Keratinocyte (primary cell): ENCODE data around the gene MLLT10. TPM values are rescaled to one million over a fixed set of nuclear protein-coding genes. Genes with fewer than 3 reads are reported as not detected.

Experiments used
- DNase-seq: peaks from one replicate; pipeline ENCODE4 v3.0.0-alpha.2; 2011; ENCODE audit warnings: low read depth, missing footprints, low spot score
- FAIRE-seq: peaks from 2 replicates; lab custom pipeline; 2011; peaks lifted over from hg19 to GRCh38; lab: Jason Lieb, UNC
- H2AFZ ChIP-seq: 2 replicates; pipeline ENCODE4 v1.6.0; 2012; ENCODE audit warnings: low read length, control low read depth, inconsistent platforms; ENCODE audit not compliant: control insufficient read depth
- H3K27ac ChIP-seq: 2 replicates; pipeline ENCODE4 v1.5.1; 2011; ENCODE audit warnings: low read length; ENCODE audit not compliant: control insufficient read depth, insufficient read depth
- H3K27me3 ChIP-seq: 3 replicates; pipeline ENCODE4 v1.6.0; 2011; ENCODE audit warnings: low read length; ENCODE audit not compliant: control insufficient read depth, insufficient read depth; ENCODE audit errors: extremely low read depth
- H3K36me3 ChIP-seq, 2 experiments: 2 replicates in 1 of 2; 3 replicates in 1 of 2; pipeline ENCODE4 v1.5.1; 2011; ENCODE audit warnings: low read length in 2 of 2, mild to moderate bottlenecking in 1 of 2; ENCODE audit not compliant: control insufficient read depth in 2 of 2, insufficient read depth in 2 of 2; ENCODE audit errors: extremely low read depth in 1 of 2
- H3K4me1 ChIP-seq: 3 replicates; pipeline ENCODE4 v1.5.1; 2011; ENCODE audit warnings: low read length; ENCODE audit not compliant: control insufficient read depth, insufficient read depth; ENCODE audit errors: extremely low read depth
- H3K4me2 ChIP-seq: 3 replicates; pipeline ENCODE4 v1.6.0; 2011; ENCODE audit warnings: low read depth, low read length; ENCODE audit not compliant: control insufficient read depth, insufficient read depth; ENCODE audit errors: extremely low read depth
- H3K4me3 ChIP-seq, 3 experiments: fragments of 200-600 bp in 1 of 3; sonication (generic) in 1 of 3; 2 replicates in 2 of 3; 3 replicates in 1 of 3; pipeline ENCODE4 v1.5.1; 2011 to 2016; ENCODE audit warnings: low read length in 3 of 3, mild to moderate bottlenecking in 3 of 3, control low read depth in 2 of 3, inconsistent platforms in 1 of 3, low read depth in 1 of 3, mixed read lengths in 1 of 3, mixed run types in 1 of 3, moderate library complexity in 1 of 3; ENCODE audit not compliant: control insufficient read depth in 2 of 3, insufficient read depth in 2 of 3; ENCODE audit errors: extremely low read depth in 1 of 3
- H3K79me2 ChIP-seq: 2 replicates; pipeline ENCODE4 v1.6.0; 2012; ENCODE audit warnings: low read length; ENCODE audit not compliant: control insufficient read depth, insufficient read depth
- H3K9ac ChIP-seq: 3 replicates; pipeline ENCODE4 v1.6.0; 2011; ENCODE audit warnings: low read length; ENCODE audit not compliant: control insufficient read depth, insufficient read depth; ENCODE audit errors: extremely low read depth
- H3K9me1 ChIP-seq: 3 replicates; pipeline ENCODE4 v1.6.0; 2011; ENCODE audit warnings: low read length; ENCODE audit not compliant: control insufficient read depth, insufficient read depth; ENCODE audit errors: extremely low read depth
- H3K9me3 ChIP-seq: 2 replicates; pipeline ENCODE4 v1.5.1; 2012; ENCODE audit warnings: low read depth, low read length; ENCODE audit not compliant: control insufficient read depth
- H4K20me1 ChIP-seq: 3 replicates; pipeline ENCODE4 v1.6.0; 2011; ENCODE audit warnings: low read length; ENCODE audit not compliant: control insufficient read depth, insufficient read depth; ENCODE audit errors: extremely low read depth
- CTCF ChIP-seq, 3 experiments: IDR thresholded peaks in 1 of 3; conservative IDR thresholded peaks in 1 of 3; optimal IDR thresholded peaks in 1 of 3; 2 replicates in 2 of 3; 3 replicates in 1 of 3; pipeline versions ENCODE3 to v1.5.1; 2011; ENCODE audit warnings: low read length in 3 of 3, mild to moderate bottlenecking in 3 of 3, moderate library complexity in 2 of 3, control low read depth in 1 of 3, inconsistent platforms in 1 of 3; ENCODE audit not compliant: insufficient read depth in 2 of 3; ENCODE audit errors: extremely low read depth in 1 of 3
- EZH2 ChIP-seq: IDR thresholded peaks from one replicate; pipeline ENCODE4 v1.6.1; 2012; ENCODE audit warnings: inconsistent platforms, mild to moderate bottlenecking, low read length, moderate library complexity
- dilution Hi-C: fragments of 300-500 bp; cut with MboI; formaldehyde crosslinking; loops from one replicate; pipeline ENCODE4 v1.7.0; 2020; ENCODE audit warnings: low sequenced_read_pairs; ENCODE audit not compliant: extremely low pct_ligation_motif_present
- polyA plus RNA-seq, 5 experiments: library from polyadenylated mRNA; depleted of rRNA in 3 of 5; stranded (reverse) in 3 of 5; stranded (forward) in 1 of 5; unstranded in 1 of 5; fragments of >200 nt; gene quantifications; 1 replicate in 1 of 5; 2 replicates in 3 of 5; 3 replicates in 1 of 5; pipeline versions ENCODE4 v1.2.1 to v1.2.3, GENCODE V29; 2011 to 2012; ENCODE audit warnings: missing spikeins in 2 of 5, low read depth in 1 of 5, low replicate concordance in 1 of 5

MLLT10 gene
- polyA plus RNA-seq, 1 donor (not counting 4 experiments of a cell fraction or from before 2014, with no cell fraction given) = 40.2 TPM

DNA sequence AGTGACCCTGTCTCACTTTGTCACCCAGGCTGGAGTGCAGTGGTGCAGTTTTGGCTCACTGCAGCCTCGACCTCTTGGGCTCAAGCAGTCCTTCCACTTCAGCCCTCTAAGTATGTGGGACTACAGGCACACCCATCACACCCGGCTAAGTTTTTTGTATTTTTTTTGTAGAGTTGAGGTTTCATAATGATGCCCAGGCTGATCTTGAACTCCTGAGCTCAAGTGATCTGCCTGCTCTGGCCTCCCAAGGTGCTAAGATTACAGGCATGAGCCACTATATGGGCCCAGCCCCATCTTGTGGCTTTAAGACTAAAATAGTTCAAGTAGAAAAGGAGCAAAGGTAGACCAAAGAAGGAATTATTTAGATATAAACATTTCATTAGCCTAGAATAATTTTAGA is 65.5 kb downstream of the MLLT10 start:
- no peak for DNase-seq
- dilution Hi-C loops = no loop called here
- no peaks in the 10 kb centered on the region for H3K27me3 ChIP-seq

GRCh38 chr10:21600804-21601433 is 66.9 kb downstream of the MLLT10 start:
- DNase-seq = peak; percentile 11
- H3K79me2 ChIP-seq = peaks cover 53% of the 10 kb centered on the region

More for the DNA sequence above, 65.5 kb downstream of the MLLT10 start:
- no peak for TF ChIP-seq EZH2
- TF ChIP-seq CTCF (optimal IDR thresholded peaks at IDR 0.05 in 1 of 3, IDR thresholded peaks at IDR 0.05 in 1 of 3, conservative IDR thresholded peaks at IDR 0.05 in 1 of 3; ENCODE audit: extremely low read depth in 1 of 3, insufficient read depth in 2 of 3, low read length in 3 of 3) = no peak
- no peak for FAIRE-seq
- Histone ChIP-seq H3K27ac (no peak overlapping the region), H3K36me3 (no peaks in the 10 kb centered on the region), H2AFZ (no peak overlapping the region), H4K20me1 (no peaks in the 10 kb centered on the region), H3K4me2 (no peak overlapping the region), H3K79me2 (peaks cover 53% of the 10 kb centered on the region), H3K9me1 (peaks cover 2% of the 10 kb centered on the region), H3K9ac (no peak overlapping the region), H3K4me3 (no peak overlapping the region), H3K4me1 (peaks cover 4% of the 10 kb centered on the region), H3K9me3 (no peaks in the 10 kb centered on the region)

More at GRCh38 chr10:21600804-21601433, 66.9 kb downstream of the MLLT10 start:
- Histone ChIP-seq H2AFZ (no peak overlapping the region), H4K20me1 (no peaks in the 10 kb centered on the region), H3K27ac (no peak overlapping the region), H3K4me1 (peaks cover 4% of the 10 kb centered on the region), H3K9me1 (peaks cover 2% of the 10 kb centered on the region), H3K4me3 (no peak overlapping the region), H3K4me2 (no peak overlapping the region), H3K27me3 (no peaks in the 10 kb centered on the region), H3K9me3 (no peaks in the 10 kb centered on the region), H3K9ac (no peak overlapping the region), H3K36me3 (peaks cover 0 to 1% of the 10 kb centered on the region in 2 experiments)
- FAIRE-seq = no peak
- dilution Hi-C loops = no loop called here
- TF ChIP-seq CTCF (optimal IDR thresholded peaks at IDR 0.05 in 1 of 3, IDR thresholded peaks at IDR 0.05 in 1 of 3, conservative IDR thresholded peaks at IDR 0.05 in 1 of 3; ENCODE audit: extremely low read depth in 1 of 3, insufficient read depth in 2 of 3, low read length in 3 of 3) (no peak), EZH2 (no peak)
